Gastrocnemius medialis (tissue), 4 donors: Measurements from ENCODE around the gene FGF14.

Experiments used
- POLR2A ChIP-seq, 2 donors: fragments of 450-650 bp; IDR thresholded peaks; one replicate each; pipeline ENCODE4 v1.6.1; 2017; ENCODE audit warnings: antibody characterized with exemption in 2 of 2, mild to moderate bottlenecking in 2 of 2, moderate library complexity in 2 of 2
- TF ChIP-seq, protein P1 (sequence below), 5 experiments: fragments of 450-650 bp in 3 of 5; fragments of 200-600 bp in 2 of 5; sonication (generic) in 2 of 5; IDR thresholded peaks in 4 of 5; conservative IDR thresholded peaks in 1 of 5; 1 replicate in 4 of 5; 2 replicates in 1 of 5; pipeline ENCODE4 v1.5.1; 2016 to 2019; ENCODE audit warnings: antibody characterized with exemption in 5 of 5, mild to moderate bottlenecking in 3 of 5, moderate library complexity in 3 of 5

DNA sequence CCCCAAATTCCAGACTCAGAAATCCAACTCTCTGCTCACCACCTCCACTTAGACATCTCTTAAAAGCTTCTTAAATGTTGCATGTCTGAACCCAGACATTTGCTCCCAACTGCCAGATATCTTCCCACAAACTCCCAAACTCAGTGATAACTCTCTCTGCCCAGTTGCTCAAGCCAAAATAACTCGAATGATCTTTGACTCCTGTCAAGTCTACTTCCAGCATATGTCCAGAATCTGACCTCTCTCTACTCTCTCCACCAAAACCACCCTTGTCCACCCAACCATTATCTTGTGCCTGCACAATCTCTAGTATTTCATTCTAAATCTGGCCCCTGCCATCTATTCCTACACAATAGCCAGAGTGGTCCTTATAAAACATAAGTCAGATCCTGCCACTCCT, 99.3 kb downstream of the FGF14 start:
- no peak for TF ChIP-seq POLR2A (IDR thresholded peaks at IDR 0.05)
- TF ChIP-seq, protein P1, sequence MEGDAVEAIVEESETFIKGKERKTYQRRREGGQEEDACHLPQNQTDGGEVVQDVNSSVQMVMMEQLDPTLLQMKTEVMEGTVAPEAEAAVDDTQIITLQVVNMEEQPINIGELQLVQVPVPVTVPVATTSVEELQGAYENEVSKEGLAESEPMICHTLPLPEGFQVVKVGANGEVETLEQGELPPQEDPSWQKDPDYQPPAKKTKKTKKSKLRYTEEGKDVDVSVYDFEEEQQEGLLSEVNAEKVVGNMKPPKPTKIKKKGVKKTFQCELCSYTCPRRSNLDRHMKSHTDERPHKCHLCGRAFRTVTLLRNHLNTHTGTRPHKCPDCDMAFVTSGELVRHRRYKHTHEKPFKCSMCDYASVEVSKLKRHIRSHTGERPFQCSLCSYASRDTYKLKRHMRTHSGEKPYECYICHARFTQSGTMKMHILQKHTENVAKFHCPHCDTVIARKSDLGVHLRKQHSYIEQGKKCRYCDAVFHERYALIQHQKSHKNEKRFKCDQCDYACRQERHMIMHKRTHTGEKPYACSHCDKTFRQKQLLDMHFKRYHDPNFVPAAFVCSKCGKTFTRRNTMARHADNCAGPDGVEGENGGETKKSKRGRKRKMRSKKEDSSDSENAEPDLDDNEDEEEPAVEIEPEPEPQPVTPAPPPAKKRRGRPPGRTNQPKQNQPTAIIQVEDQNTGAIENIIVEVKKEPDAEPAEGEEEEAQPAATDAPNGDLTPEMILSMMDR (IDR thresholded peaks at IDR 0.05 in 4 of 5, conservative IDR thresholded peaks at IDR 0.05 in 1 of 5), result no peak
